HCT116 (cell line): ENCODE measurements around the gene ADNP. TPM values are rescaled to one million over a fixed set of nuclear protein-coding genes. Genes with fewer than 3 reads are reported as not detected.

Experiments used
- ATAC-seq: fragments of 200-7000 bp; cut with Tn5 transposase; 2 replicates; pipeline ENCODE4 v1.9.1; 2020; ENCODE audit warnings: mild to moderate bottlenecking, moderate library complexity
- BruUV-seq: library from RNA; stranded (reverse); fragments of 400-500 nt; replicated peaks from 2 replicates; lab custom pipeline; 2021; lab: Mats Ljungman, UMichigan
- CTCF ChIA-PET: fragments of 300-600 bp; sonication (Branson Sonifier 250); formaldehyde crosslinking; loops from one replicate; lab custom pipeline; 2021; ENCODE audit warnings: antibody characterized with exemption; lab: Charles Lee
- POLR2A ChIA-PET: fragments of 300-600, 350-600 bp; sonication (Branson Sonifier 250); formaldehyde crosslinking; loops from one replicate; lab custom pipeline; 2021; ENCODE audit warnings: antibody characterized with exemption; lab: Charles Lee
- RAD21 ChIA-PET, 2 experiments: fragments of 300-600 bp; sonication (Branson Sonifier 250); formaldehyde crosslinking; loops; one replicate each; lab custom pipeline; 2023; ENCODE audit warnings: low total read pairs in 2 of 2; ENCODE audit not compliant: uncharacterized antibody in 2 of 2, unreplicated experiment in 2 of 2, low non-redundant PET in 1 of 2; lab: Charles Lee
- DNase-seq: peaks from one replicate; pipeline ENCODE4 v3.0.0-alpha.2; 2010; ENCODE audit warnings: low read depth, low spot score
- H2AFZ ChIP-seq: fragments of 200-600 bp; shearing (Covaris generic), sonication (generic); 2 replicates; pipeline ENCODE4 v1.6.1; 2017; ENCODE audit warnings: low read depth, mixed run types, mixed read lengths, antibody characterized with exemption, low read length; ENCODE audit not compliant: poor library complexity, severe bottlenecking
- H3K27ac ChIP-seq: 2 replicates; pipeline ENCODE4 v1.5.1; 2012; ENCODE audit warnings: low read depth, low read length
- H3K27me3 ChIP-seq: fragments of 200-600 bp; sonication (generic); 2 replicates; pipeline ENCODE4 v1.6.1; 2016; ENCODE audit warnings: mixed run types, low read length, mixed read lengths; ENCODE audit not compliant: insufficient read depth
- H3K36me3 ChIP-seq, 2 experiments: fragments of 200-500 bp in 1 of 2; fragments of 200-600 bp in 1 of 2; sonication (Bioruptor generic) in 1 of 2; sonication (generic) in 1 of 2; 2 replicates each; pipeline versions ENCODE4 v1.5.1 to v1.6.1; 2014 to 2016; ENCODE audit warnings: low read length in 2 of 2, inconsistent platforms in 1 of 2, mixed read lengths in 1 of 2, mixed run types in 1 of 2; ENCODE audit not compliant: insufficient read depth in 2 of 2, control insufficient read depth in 1 of 2
- H3K4me1 ChIP-seq, 2 experiments: fragments of 200-600 bp in 1 of 2; sonication (generic) in 1 of 2; 2 replicates each; pipeline versions ENCODE4 v1.5.1 to v1.6.1; 2012 to 2017; ENCODE audit warnings: low read length in 2 of 2, inconsistent platforms in 1 of 2, mild to moderate bottlenecking in 1 of 2, mixed read lengths in 1 of 2, mixed run types in 1 of 2, moderate library complexity in 1 of 2; ENCODE audit not compliant: insufficient read depth in 2 of 2, control insufficient read depth in 1 of 2
- H3K4me2 ChIP-seq: fragments of 200-600 bp; sonication (generic); 2 replicates; pipeline ENCODE4 v1.6.1; 2017; ENCODE audit warnings: mixed run types, low read length, mixed read lengths
- H3K4me3 ChIP-seq, 2 experiments: fragments of 200-600 bp in 1 of 2; sonication (generic) in 1 of 2; replicated peaks in 1 of 2; 2 replicates each; pipeline ENCODE4 v1.5.1; 2011 to 2016; ENCODE audit warnings: low read length in 2 of 2, control low read depth in 1 of 2, low read depth in 1 of 2, mild to moderate bottlenecking in 1 of 2, mixed read lengths in 1 of 2, mixed run types in 1 of 2
- H3K79me2 ChIP-seq: fragments of 200-600 bp; sonication (generic); 2 replicates; pipeline ENCODE4 v1.6.1; 2017; ENCODE audit warnings: mild to moderate bottlenecking, mixed run types, low read length, moderate library complexity, mixed read lengths; ENCODE audit not compliant: insufficient read depth
- H3K9ac ChIP-seq: fragments of 200-600 bp; sonication (generic); 2 replicates; pipeline ENCODE4 v1.6.1; 2016; ENCODE audit warnings: low read length, mixed read lengths
- H3K9me2 ChIP-seq: fragments of 200-600 bp; sonication (generic), shearing (Covaris generic); 2 replicates; pipeline ENCODE4 v1.6.1; 2017; ENCODE audit warnings: mixed run types, mild to moderate bottlenecking, moderate library complexity; ENCODE audit not compliant: insufficient read depth
- H3K9me3 ChIP-seq, 2 experiments: fragments of 200-500 bp in 1 of 2; fragments of 200-600 bp in 1 of 2; sonication (Bioruptor generic) in 1 of 2; sonication (generic) in 1 of 2; 2 replicates each; pipeline ENCODE4 v1.6.1; 2014 to 2017; ENCODE audit warnings: low read length in 2 of 2, mixed read lengths in 2 of 2, inconsistent platforms in 1 of 2, low read depth in 1 of 2, mild to moderate bottlenecking in 1 of 2, mixed run types in 1 of 2, moderate library complexity in 1 of 2; ENCODE audit not compliant: control insufficient read depth in 1 of 2, insufficient read depth in 1 of 2
- H4K20me1 ChIP-seq: fragments of 200-600 bp; sonication (generic), shearing (Covaris generic); 2 replicates; pipeline ENCODE4 v1.6.1; 2017; ENCODE audit warnings: mixed run types, mild to moderate bottlenecking, moderate library complexity; ENCODE audit not compliant: insufficient read depth
- EGR1 ChIP-seq: IDR thresholded peaks from 2 replicates; pipeline ENCODE4 v1.6.1; 2012; ENCODE audit warnings: low read depth
- EZH2 ChIP-seq: fragments of 200-600 bp; sonication (generic); IDR thresholded peaks from 2 replicates; pipeline ENCODE4 v1.6.1; 2017; ENCODE audit warnings: antibody characterized with exemption, mixed run types
- SRF ChIP-seq: IDR thresholded peaks from 2 replicates; pipeline ENCODE4 v1.6.1; 2012; ENCODE audit warnings: low read depth
- YY1 ChIP-seq: IDR thresholded peaks from 2 replicates; pipeline ENCODE4 v1.6.1; 2011; ENCODE audit warnings: low read length, low read depth, moderate library complexity, mild to moderate bottlenecking; ENCODE audit not compliant: insufficient replicate concordance; ENCODE audit errors: extremely low read depth
- ZBTB33 ChIP-seq: IDR thresholded peaks from 2 replicates; pipeline ENCODE4 v1.6.1; 2011; ENCODE audit warnings: mild to moderate bottlenecking, low read length, moderate library complexity; ENCODE audit not compliant: insufficient replicate concordance; ENCODE audit errors: extremely low read depth
- intact Hi-C: fragments of 100-400 bp; cut with micrococcal nuclease; formaldehyde crosslinking; loops from 2 replicates; pipeline ENCODE4 v1.10.0; 2022
- total RNA-seq: library from RNA; stranded (reverse); gene quantifications from one replicate; pipeline ENCODE4 v1.2.1, GENCODE V29; 2021; ENCODE audit not compliant: unreplicated experiment

Gene ADNP
- total RNA-seq, 1 experiment from 2014 or later = 85.9 TPM

DNA sequence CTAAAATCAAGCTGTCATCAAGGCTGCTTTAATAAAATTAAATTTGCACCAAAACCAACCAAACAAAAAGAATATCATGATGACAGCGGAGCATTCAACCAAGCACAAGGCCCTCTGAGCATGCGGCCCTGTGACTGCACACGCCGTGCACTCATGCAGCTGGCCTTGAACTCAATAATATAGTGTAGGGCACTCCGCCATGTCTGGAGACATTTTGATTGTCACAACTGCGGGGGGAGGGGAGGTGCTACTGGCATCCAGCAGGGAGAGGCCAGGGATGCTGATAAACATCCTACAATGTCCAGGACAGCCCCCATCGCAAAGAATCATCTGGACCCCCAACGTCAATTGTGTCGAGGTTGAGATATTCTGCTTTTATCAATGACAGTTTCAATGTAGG is 37.1 kb upstream of the ADNP start:
- DNase-seq (no peak), ATAC-seq (no peak)
- Histone ChIP-seq H3K27ac (no peak overlapping the region), H3K4me2 (no peak overlapping the region), H3K36me3 (no peaks in the 10 kb centered on the region), H4K20me1 (no peaks in the 10 kb centered on the region), H3K4me3 (no peak overlapping the region), H3K9me2 (no peaks in the 10 kb centered on the region), H3K9ac (no peak overlapping the region), H3K27me3 (no peaks in the 10 kb centered on the region), H2AFZ (no peak overlapping the region), H3K9me3 (no peaks in the 10 kb centered on the region), H3K4me1 (no peaks in the 10 kb centered on the region), H3K79me2 (no peaks in the 10 kb centered on the region)
- RAD21 ChIA-PET = no interaction called here
- POLR2A ChIA-PET = no interaction called here
- no peak for TF ChIP-seq SRF
- no peak for TF ChIP-seq EGR1
- TF ChIP-seq ZBTB33 = no peak
- no TSS peak for BruUV-seq
- intact Hi-C loops = no loop called here
- CTCF ChIA-PET = interaction anchor here (0.9 kb wide), 1 partner anchor 20 kb away, joined by 3 read pairs; no protein-coding TSS in a partner anchor

DNA sequence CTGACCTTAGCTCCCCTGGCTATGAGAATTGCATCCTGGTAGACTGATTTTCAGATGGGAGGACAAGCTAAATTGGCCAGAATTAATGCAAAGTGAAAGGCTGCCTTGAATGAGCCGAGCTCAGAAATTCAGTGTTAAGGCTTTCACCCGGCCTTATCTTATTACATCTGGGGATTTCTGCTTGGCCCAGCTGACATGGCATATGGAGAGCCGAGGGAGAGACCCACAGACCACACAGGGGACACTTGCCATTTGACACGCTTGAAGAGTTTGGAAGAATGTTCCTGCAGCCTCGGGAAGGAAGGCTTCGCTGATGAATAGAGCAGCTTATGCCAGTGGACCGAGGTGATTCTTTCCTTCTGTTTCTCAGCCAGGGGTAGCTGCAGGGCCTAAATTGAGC is 36.3 kb upstream of the ADNP start:
- ATAC-seq (no peak), DNase-seq (no peak)
- no peak overlapping the region for H3K9ac ChIP-seq
- RAD21 ChIA-PET = no interaction called here
- no peaks in the 10 kb centered on the region for H3K27me3 ChIP-seq
- no peak overlapping the region for H3K4me2 ChIP-seq
- no peaks in the 10 kb centered on the region for H3K4me1 ChIP-seq
- no peaks in the 10 kb centered on the region for H4K20me1 ChIP-seq
- no peak for TF ChIP-seq SRF
- TF ChIP-seq EZH2 = no peak
- TF ChIP-seq YY1 = no peak
- TF ChIP-seq, all 23 proteins: peak for 0
- CTCF ChIA-PET = interaction anchor here (0.9 to 1.2 kb wide), 2 partner anchors 20 to 351 kb away, joined by 3 read pairs; no protein-coding TSS in a partner anchor
- H2AFZ ChIP-seq = no peak overlapping the region
- H3K9me2 ChIP-seq = no peaks in the 10 kb centered on the region
- H3K4me3 ChIP-seq = no peak overlapping the region
- no peaks in the 10 kb centered on the region for H3K36me3 ChIP-seq
- intact Hi-C loops = no loop called here
- H3K79me2 ChIP-seq = no peaks in the 10 kb centered on the region
- POLR2A ChIA-PET = no interaction called here
- no peaks in the 10 kb centered on the region for H3K9me3 ChIP-seq
- H3K27ac ChIP-seq = no peak overlapping the region
- BruUV-seq = no TSS peak
